ENCODE results near the gene ERMAP. TPM values are rescaled to one million over a fixed set of nuclear protein-coding genes. Genes with fewer than 3 reads are reported as not detected.

ERMAP gene
- total RNA-seq, 2 donors from 2014 or later = 9.0 to 13.3 TPM

DNA sequence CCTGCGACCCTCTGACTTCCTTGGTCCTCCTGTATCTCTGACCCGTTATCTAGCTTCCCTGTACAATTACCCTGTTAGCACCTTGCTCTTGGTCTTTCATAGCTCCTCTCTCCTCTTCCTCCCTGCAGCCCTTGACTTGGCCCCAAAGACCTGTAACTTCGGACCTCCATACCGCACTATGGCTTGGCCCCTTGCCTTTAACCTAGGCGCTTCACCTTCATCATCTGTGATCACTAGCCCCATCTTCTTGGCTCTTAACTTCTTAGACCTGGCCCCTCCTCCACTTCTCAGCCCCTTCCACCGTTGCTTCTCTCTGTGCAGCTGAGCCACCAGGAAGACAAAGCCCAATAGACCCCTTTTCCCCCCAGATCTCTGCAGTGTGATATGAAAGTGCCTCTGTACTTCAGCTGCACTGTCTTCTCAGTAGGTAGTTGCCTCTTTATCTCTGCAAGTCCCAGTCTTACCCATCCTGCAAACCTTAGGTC, 30.2 kb downstream of the ERMAP start:
- H3K27me3 ChIP-seq = no peaks in the 10 kb centered on the region
- TF ChIP-seq, protein P1, sequence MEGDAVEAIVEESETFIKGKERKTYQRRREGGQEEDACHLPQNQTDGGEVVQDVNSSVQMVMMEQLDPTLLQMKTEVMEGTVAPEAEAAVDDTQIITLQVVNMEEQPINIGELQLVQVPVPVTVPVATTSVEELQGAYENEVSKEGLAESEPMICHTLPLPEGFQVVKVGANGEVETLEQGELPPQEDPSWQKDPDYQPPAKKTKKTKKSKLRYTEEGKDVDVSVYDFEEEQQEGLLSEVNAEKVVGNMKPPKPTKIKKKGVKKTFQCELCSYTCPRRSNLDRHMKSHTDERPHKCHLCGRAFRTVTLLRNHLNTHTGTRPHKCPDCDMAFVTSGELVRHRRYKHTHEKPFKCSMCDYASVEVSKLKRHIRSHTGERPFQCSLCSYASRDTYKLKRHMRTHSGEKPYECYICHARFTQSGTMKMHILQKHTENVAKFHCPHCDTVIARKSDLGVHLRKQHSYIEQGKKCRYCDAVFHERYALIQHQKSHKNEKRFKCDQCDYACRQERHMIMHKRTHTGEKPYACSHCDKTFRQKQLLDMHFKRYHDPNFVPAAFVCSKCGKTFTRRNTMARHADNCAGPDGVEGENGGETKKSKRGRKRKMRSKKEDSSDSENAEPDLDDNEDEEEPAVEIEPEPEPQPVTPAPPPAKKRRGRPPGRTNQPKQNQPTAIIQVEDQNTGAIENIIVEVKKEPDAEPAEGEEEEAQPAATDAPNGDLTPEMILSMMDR (IDR thresholded peaks at IDR 0.05) = no peak
- no peaks in the 10 kb centered on the region for H3K36me3 ChIP-seq
- DNase-seq = no peak
- no peaks in the 10 kb centered on the region for H3K9me3 ChIP-seq
- H3K9ac ChIP-seq (ENCODE audit: low read depth in 2 of 2, low read length in 2 of 2) = peak overlapping the region; percentile 80 to 90
- H3K27ac ChIP-seq = no peak overlapping the region
- intact Hi-C loops (cut with DNase I) = no loop called here
- peak overlapping the region; percentile 99 for H3K4me3 ChIP-seq
- H3K4me1 ChIP-seq = peaks cover 4% of the 10 kb centered on the region

GRCh38 chr1:42847721-42848460, 31.0 kb downstream of the ERMAP start:
- intact Hi-C loops (cut with DNase I) = no loop called here
- H3K36me3 ChIP-seq = no peaks in the 10 kb centered on the region

GRCh38 chr1:42848823-42849537, 32.1 kb downstream of the ERMAP start:
- H3K36me3 ChIP-seq = no peaks in the 10 kb centered on the region
- H3K27ac ChIP-seq = no peak overlapping the region
- H3K27me3 ChIP-seq = no peaks in the 10 kb centered on the region
- no peak for DNase-seq
- no peaks in the 10 kb centered on the region for H3K9me3 ChIP-seq
- no peak overlapping the region for H3K4me3 ChIP-seq
- H3K4me1 ChIP-seq = peaks cover 4% of the 10 kb centered on the region
- intact Hi-C loops (cut with DNase I) = no loop called here
- no peak overlapping the region for H3K9ac ChIP-seq (ENCODE audit: low read depth in 2 of 2, low read length in 2 of 2)
- TF ChIP-seq, protein P1 (IDR thresholded peaks at IDR 0.05) = no peak

More at GRCh38 chr1:42847721-42848460, 31.0 kb downstream of the ERMAP start:
- DNase-seq = no peak
- H3K9me3 ChIP-seq = no peaks in the 10 kb centered on the region
- H3K27ac ChIP-seq = no peak overlapping the region
- no peaks in the 10 kb centered on the region for H3K27me3 ChIP-seq
- H3K4me3 ChIP-seq = no peak overlapping the region
- H3K4me1 ChIP-seq = peaks cover 4% of the 10 kb centered on the region
- H3K9ac ChIP-seq (ENCODE audit: low read depth in 2 of 2, low read length in 2 of 2) = no peak overlapping the region
- TF ChIP-seq, protein P1 (IDR thresholded peaks at IDR 0.05) = no peak

DNA sequence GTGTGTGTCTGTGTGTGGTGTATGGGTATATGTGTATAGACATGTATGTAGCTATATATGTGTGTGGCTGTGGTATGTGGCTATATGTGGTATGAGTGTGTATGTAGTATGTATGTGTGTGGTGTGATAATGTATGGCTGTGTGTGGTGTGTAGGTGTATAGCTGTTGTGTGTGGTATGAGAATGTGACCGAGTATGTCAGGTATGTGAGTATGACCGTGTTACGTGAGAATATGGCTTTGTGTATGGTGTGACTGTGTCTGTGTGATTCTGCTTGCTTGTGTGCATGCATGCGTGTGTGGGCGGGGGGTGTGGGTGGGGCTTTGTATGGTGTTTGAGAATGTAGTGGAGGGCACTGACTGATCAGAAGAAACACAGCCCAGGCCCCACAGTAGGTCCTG, 33.0 kb downstream of the ERMAP start:
- no peak for DNase-seq
- Histone ChIP-seq H3K36me3 (no peaks in the 10 kb centered on the region), H3K9me3 (no peaks in the 10 kb centered on the region), H3K9ac (ENCODE audit: low read depth in 2 of 2, low read length in 2 of 2) (no peak overlapping the region), H3K27ac (no peak overlapping the region), H3K4me1 (peaks cover 4% of the 10 kb centered on the region), H3K27me3 (no peaks in the 10 kb centered on the region), H3K4me3 (no peak overlapping the region)
- TF ChIP-seq, protein P1 (IDR thresholded peaks at IDR 0.05) = no peak
- intact Hi-C loops (cut with DNase I) = no loop called here

- Histone ChIP-seq H3K27me3 (no peaks in the 10 kb centered on the region), H3K4me1 (peaks cover 4% of the 10 kb centered on the region), H3K27ac (no peak overlapping the region), H3K36me3 (no peaks in the 10 kb centered on the region), H3K9ac (ENCODE audit: low read depth in 2 of 2, low read length in 2 of 2) (no peak overlapping the region), H3K9me3 (no peaks in the 10 kb centered on the region), H3K4me3 (no peak overlapping the region)
- TF ChIP-seq, protein P1 (IDR thresholded peaks at IDR 0.05) = no peak
- intact Hi-C loops (cut with DNase I) = no loop called here
- no peak for DNase-seq
These were observed 34.5 kb downstream of the ERMAP start for GRCh38 chr1:42851420-42851819.

Data from colonic mucosa (tissue), 4 donors.